Activated CD4-positive, alpha-beta T cell treated with anti-CD3 and anti-CD28 coated beads for 1 hour (primary cell): ENCODE results near the gene METTL26.

Source experiments
- DNase-seq: peaks from one replicate; pipeline ENCODE4 v3.0.0-alpha.2; 2020

Gene METTL26

GRCh38 chr16:674968-675883, 39.1 kb upstream of the METTL26 start, which contains the start of gene RHBDL1:
Gene RHBDL1 (plus strand): TSS chr16:675671. CDS start chr16:675791, 120 bp downstream.
- no peak for DNase-seq

GRCh38 chr16:674214-674881, 38.2 kb upstream of the METTL26 start:
- no peak for DNase-seq

- DNase-seq = no peak
Observed at GRCh38 chr16:673399-673991, 37.4 kb upstream of the METTL26 start.

GRCh38 chr16:672851-673250, 36.7 kb upstream of the METTL26 start:
- no peak for DNase-seq

GRCh38 chr16:672371-672770, 36.3 kb upstream of the METTL26 start:
- DNase-seq = no peak

- DNase-seq = no peak
Observed at GRCh38 chr16:671353-672131, 35.4 kb upstream of the METTL26 start.

- DNase-seq = no peak
Observed at GRCh38 chr16:670485-671352, 34.6 kb upstream of the METTL26 start.

- DNase-seq = no peak
Observed at GRCh38 chr16:669666-670065, 33.6 kb upstream of the METTL26 start.

GRCh38 chr16:668519-669171, 32.5 kb upstream of the METTL26 start:
- no peak for DNase-seq

GRCh38 chr16:667780-668518, 31.8 kb upstream of the METTL26 start, which contains the start of gene RHOT2:
Gene RHOT2 (plus strand): TSS chr16:668132. CDS start chr16:668200, 68 bp downstream.
- peak; percentile 86 for DNase-seq

GRCh38 chr16:667113-667779, 31.1 kb upstream of the METTL26 start:
- DNase-seq = no peak

- no peak for DNase-seq
Observed at GRCh38 chr16:666572-666971, 30.5 kb upstream of the METTL26 start.

- DNase-seq = no peak
Observed at GRCh38 chr16:662597-662996, 26.5 kb upstream of the METTL26 start.

GRCh38 chr16:662095-662494, 26.0 kb upstream of the METTL26 start:
- no peak for DNase-seq

GRCh38 chr16:661184-661821, 25.2 kb upstream of the METTL26 start:
- no peak for DNase-seq

- peak; percentile 58 for DNase-seq
Observed at GRCh38 chr16:660459-661183, 24.5 kb upstream of the METTL26 start.

GRCh38 chr16:660132-660458, 24.0 kb upstream of the METTL26 start:
- DNase-seq = no peak

- DNase-seq = no peak
Observed at GRCh38 chr16:659618-660017, 23.5 kb upstream of the METTL26 start.
